ENCODE measurements around the gene DNAH14.

DNA sequence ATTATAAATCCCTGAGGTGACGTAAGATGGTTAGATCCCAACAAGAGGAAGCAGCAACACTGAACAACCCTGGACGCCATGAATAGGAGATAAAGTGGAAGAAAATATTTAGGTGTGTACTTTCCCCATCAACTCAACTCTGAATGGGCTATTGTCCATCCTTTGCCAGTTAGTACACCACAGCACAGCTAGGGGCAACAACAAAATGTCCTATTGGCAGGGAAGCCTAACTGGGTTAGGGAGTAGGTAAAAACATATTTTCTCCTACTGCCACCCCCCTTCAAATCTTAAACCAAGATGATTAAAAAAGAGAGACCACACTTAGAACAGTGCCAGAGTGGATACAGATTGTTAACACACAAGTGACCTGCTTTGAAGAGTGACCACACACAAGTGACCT, 278.3 kb downstream of the DNAH14 start:
- TF ChIP-seq POLR2A (IDR thresholded peaks at IDR 0.05; ENCODE audit: low read depth, low read length): no peak
- TF ChIP-seq TAF1 (IDR thresholded peaks at IDR 0.05; ENCODE audit: low read depth, low read length): no peak
- TF ChIP-seq SPI1 (IDR thresholded peaks at IDR 0.05; ENCODE audit: low read depth, low read length): no peak
